Activated gamma-delta T cell (primary cell): ENCODE measurements around the gene APOL2.
"Not testable (repeated sequence)": the region's sequence is repeated elsewhere in the genome, so short reads cannot be mapped to it uniquely, and the experiment has no call there.

ENCODE experiments used
- DNase-seq: peaks from one replicate; lab custom pipeline; 2025; lab: John Stamatoyannopoulos, UW
- total RNA-seq, 2 donors: gene quantifications; one replicate each; lab custom pipeline; 2026; lab: John Stamatoyannopoulos, UW

APOL2 gene, protein sequence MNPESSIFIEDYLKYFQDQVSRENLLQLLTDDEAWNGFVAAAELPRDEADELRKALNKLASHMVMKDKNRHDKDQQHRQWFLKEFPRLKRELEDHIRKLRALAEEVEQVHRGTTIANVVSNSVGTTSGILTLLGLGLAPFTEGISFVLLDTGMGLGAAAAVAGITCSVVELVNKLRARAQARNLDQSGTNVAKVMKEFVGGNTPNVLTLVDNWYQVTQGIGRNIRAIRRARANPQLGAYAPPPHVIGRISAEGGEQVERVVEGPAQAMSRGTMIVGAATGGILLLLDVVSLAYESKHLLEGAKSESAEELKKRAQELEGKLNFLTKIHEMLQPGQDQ
- total RNA-seq: 90.2 to 104 reads per million in 2 donors

DNA sequence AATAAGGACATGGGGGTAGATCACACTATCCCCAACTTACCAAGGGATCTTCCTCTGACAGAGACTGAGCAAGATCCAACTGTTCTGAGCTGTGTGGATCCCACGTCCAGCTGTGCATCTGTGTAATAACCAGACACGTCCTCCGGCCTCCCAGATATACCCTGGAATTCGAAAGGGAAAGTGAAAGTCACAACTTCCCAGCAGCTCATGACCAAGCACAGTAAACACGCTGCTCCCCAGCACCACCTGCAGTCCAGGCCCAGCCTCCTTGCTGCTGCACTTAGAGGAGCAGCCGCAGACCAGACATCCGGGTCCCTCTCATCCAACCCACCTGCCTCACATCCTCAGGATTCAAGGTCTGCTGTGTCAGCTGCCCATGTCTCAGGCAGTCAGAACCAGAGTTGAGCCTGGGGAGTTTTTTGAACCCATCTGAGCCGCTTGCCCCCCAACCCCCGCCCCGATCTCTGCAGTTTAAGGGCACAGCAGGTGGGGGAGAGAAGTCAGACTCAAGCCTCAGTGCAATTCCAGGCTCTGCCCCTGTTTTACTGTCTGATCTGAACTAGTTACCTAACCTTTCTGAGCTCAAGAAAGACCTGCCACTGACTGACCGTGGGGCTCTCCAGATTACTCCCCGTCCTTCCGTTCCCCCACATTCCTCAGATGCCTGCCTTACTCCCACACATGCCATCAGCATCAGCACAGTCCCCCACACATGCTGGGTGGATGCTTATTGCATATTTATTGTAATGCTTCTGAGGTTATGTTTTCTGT is at the start of gene APOL2:
APOL2 (minus strand) TSS at position 127 of the 771 bp plus-strand sequence. CDS start 6,365 bp downstream, outside the sequence.
- DNase-seq: peak; percentile 40

DNA sequence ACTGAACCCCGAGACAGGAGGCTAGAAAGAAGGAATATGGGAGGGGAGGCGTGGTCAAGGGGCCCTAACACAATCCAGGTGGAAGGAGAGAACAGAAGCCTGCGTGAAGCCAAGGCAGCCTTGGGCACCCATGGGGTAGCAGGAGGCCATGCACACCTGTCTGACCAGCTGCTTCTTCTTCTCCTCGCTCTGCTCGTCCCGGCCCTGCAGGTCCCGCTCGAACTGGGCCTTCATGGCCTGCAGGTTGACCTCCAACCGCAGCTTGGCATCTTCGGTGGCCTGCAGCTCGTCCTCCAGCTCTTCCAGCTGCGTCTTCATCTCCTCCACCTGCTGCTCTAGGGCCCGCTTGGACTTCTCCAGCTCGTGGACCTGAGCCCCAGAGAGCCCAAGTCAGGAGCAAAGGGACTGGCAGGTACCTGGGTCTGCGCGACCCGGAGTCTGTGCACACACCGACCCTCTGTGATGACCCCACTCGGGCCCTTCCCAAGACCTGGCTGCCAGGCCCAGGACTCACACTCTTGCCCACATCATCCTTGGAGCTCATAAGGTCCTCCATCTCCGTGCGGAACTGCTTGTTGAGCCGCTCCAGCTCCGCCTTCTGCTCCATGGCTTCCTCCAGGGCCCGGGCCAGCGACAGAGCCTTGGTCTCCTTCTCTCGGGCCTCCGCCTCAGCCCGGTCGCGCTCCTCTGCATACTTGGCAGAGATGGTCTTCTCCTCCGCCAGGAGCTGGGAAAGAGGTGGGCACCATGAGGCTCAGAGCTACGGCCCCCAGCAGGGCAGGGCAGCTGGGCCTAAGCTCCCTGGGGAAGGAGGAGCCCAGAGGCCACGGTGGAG is 49.5 kb upstream of the APOL2 start:
- DNase-seq: no peak

DNA sequence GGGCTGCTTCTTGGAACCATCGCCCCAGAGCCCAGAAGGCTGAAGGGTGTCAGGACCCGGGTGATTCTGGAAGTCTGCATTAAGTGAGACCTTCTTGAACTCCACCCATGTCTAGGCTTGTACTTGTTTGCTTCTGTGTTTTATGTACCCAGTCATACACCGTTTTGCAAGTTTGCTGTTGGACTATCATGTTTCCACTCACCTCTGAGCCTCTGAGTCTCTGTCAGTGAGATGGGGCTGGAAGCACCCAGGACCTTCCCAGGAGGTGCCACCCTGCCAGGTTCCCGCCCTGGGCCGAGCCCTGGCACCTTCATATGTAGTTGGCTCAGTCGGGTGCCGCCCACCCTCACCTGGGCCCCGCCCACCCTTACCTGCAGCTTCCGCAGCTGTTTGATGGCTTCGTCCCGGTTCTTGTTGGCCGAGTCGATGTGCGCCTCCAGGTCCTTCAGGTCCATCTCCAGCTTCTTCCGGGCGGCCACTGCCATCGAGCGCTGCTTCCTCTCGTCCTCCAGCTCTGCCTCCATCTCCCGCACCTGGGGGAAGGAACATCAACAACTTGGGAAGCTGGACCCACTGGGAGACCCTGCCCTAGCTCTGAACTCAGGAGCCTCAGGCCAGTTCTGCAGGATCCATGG is 48.7 kb upstream of the APOL2 start:
- no peak for DNase-seq

DNA sequence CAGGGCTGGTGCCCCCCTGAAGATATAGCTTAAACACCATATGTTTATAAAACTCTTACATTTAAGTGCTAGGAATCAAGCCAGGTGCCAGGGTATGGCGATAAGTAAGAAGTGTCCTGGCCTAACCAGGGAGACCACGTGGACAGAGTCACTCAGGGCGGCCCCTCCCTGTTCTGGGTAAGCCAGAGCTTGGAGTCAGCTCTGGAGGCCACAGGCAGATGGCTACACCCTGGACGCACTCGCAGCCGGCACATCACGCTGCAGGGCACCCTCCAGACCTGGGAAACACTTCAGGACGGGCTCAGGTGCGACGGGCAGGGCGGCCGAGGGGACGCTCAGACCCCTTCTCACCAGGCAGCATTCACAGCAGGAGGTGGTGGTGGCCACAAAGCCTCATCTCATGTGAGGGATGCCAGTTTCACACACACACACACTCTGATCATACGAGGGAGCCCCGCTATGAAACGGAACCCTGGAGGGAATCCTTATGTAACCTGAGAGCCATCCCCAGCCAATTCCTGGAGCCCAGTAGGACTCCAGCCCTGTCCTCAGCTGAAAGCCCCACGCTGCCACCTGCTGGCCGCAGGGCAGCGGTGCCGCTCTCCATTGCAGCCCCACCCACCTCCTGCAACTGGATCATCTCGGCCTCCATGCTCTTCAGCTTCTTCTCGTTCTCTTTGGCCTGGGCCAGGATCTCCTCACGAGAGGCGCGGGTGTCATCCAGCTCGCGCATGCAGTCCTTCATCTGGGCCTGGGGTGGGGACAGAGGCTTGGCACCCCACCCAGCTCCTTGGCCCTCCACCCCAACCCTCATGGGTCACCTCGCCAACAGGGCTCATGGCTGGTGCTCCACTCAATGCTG is 47.0 kb upstream of the APOL2 start:
- no peak for DNase-seq

DNA sequence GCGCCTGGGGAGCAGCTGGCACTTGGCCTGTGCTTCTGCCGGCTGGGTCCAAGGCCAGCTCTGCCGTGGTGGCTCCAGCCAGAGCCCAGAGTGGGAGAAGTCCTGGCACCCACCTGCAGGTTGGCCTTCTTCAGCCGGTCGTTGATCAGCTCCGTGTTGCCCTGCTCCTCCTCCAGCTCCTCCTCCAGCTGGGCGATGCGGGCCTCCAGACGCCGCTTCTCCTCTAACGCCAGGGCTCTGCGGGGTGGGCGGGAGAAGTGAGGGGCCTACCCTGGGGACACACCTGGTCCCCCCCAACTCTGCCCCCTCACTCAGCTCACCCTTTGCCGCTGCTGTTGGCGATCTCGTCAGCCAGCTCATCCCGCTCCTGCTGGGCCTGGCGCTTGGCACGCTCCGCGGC is 46.2 kb upstream of the APOL2 start:
- no peak for DNase-seq

DNA sequence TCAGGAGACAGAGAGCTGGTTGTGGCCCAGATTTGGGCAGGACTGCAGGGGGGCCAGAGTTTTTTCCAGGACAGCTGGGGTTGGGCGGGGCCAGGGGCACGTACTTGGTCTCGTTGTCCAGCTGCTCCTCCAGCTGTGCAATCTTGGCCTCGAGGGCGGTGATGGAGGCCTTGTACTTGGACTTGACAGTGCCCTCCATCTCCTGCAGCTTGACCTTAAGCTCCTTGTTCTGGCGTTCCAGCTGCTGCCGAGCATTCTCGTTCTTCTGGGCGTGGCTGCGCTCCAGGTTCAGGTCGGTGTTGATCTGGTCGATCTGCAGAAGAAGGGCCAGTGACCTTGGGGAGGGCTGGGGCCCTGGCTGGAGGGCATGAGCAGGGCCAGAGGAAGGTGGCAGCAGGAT is 45.7 kb upstream of the APOL2 start:
- DNase-seq: no peak

DNA sequence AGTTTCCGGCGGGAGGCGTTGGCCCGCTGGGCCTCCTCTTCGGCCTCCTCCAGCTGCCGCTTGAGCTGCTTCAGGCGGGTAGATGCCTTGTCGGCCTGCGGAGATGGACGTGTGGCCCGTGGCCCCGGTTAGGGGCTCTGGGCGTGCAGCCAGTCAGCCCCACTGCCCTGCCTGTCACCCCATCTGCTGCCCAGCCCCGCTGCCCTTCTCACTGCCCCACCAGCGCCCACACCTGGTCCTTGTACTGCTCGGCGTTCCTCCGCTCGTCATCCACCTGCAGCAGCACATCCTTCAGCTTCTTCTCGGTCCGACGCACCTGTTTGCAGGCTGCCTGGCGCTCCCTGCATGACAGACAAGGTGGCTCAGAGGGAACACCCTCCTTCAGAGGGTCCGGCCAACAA is 44.8 kb upstream of the APOL2 start:
- no peak for DNase-seq

DNA sequence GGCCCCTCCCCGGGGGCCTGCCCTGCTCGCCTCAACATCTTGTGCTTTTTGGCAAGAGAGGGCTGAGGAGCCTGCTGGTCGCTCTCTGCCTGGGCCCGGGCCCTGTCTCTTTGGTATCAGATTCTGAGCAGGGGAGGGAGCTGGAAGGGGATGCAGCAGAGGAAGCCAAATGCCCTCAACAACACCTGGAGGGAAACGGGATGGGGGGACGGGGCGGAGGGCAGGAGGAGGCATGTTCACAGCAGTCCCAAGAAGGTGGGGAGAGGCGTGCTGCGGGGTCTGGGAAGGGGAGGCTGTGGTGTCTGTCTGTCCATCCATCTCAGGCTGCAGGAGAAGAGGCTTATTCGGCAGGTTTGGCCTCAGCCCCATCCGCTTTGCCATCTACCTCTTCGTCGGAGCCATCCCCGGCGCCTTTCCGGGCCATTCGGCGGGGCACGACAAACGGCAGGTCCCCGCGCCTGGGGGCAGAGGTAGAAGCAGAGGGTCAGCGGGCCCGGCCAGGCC is 43.1 kb upstream of the APOL2 start:
- DNase-seq: no peak

DNA sequence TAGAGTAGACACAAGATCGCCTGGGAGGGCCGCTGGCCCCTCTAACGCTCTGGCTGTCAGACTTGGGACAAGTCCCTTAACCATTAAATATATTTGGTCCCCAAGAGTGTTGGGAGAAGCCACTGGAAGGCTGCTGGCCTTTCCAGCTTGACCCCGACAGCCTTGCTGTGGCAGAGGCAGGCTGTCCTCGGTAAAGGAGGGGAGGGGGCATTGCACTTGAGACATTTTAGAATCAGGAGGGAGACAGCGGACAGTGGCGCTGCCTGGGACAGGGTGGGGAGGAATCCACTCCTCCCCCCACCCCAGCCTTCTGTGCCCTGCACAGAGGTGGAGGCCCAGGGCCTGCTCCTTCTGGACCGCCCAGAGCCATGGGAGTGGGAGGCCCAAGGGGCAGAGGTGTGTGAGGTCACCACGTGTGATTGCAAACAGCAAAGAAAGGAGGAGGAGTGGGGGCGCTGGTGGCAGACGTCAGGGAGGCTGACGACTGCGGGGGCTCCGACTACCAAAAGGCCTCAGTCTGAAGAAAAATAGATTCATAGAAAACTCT is 42.5 kb upstream of the APOL2 start:
- no peak for DNase-seq

DNA sequence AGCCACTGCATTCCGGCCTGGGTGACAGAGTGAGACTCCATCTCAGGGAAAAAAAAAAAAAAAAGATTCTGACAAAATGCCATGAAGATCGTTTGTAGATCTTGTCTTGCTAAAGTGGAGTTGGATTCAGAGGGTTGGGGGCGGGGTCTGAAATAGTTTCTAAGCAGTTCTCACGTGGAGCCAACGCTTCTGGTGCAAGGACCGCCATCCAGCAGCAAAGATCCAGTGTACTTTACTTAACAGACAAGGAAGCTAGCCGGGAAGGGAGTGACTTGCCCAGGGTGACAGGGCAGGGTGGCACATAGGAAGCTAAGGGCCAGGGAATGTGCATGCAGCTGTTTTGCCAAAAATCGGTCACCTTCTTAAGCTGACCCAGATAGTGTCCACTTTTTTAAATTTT is 41.1 kb upstream of the APOL2 start:
- no peak for DNase-seq

DNA sequence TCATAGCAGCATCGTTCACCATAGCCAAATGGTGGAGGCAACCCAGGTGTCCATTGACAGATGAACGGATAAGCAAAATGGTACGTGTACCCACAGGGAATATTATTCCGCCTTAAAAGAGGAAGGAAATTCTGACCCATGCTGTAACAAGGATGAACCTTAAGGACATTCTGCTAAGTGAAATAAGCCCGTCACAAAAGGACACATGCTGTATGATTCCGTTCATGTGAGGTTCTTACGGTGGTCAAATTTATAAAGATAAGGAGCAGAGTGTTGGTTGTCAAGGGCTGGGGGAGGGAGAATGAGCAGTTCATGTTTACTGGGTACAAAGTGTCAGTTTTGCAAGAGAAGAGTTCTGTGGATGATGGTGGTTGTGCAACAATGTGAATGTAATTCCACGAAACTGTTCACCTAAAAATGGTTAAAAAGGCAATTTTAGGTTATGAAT is 39.9 kb upstream of the APOL2 start:
- DNase-seq: no peak

DNA sequence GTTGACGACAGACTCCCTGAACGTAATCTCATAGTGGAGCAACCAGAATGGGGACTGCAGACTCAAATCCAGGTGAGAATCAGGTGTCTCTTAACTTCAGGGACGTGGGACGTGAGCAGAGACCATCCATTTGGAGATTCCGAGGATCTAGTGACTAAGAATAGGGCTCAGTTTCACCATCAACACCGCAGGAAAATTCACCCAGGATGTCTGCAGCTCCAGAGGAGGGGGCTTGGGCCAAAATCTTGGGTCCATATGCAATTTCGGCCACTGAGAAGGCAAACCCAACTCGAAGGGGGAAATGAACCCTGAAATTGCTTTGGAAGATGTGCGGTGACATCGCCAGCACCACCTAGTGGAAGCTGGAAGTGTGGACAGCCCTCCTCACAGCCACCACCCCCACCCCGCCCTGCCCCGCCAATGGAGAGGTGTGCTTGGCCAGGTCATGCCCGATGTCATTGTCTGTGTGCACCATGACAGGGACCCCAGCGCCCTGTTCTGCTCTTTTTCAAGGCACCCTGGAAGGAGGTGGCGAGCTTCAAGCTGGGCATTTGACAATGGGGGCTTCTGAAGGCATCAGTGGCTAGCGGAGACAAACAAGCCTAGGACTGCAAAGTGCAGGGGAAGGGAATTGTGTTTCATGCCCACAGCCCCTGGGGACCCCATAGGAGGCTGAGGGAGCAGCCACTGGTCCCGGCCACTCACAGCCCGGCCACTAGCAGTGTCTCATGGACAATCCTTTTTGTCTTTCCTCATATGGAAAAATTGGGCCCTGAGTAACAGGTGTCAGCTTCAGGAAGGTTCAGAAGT is 38.4 kb upstream of the APOL2 start:
- no peak for DNase-seq

DNA sequence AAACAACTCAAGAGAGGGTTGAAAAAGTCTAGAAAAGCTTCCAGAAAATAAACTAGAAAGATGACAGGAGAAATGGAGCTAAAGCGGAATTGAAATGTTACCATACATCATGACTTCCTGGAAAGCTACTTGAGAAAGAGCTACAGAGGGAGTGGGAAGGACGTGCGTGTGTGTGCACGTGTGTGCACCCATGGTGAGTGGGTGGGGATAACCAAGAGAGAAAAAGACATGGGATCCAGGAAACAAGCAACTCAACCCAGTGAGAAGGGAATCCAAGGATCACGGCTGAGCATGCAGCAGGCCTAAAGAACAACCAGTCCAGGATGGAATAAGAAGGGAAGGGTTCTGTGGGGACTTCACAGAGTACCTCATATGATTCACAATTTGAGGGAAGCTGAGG is 35.2 kb upstream of the APOL2 start:
- no peak for DNase-seq

DNA sequence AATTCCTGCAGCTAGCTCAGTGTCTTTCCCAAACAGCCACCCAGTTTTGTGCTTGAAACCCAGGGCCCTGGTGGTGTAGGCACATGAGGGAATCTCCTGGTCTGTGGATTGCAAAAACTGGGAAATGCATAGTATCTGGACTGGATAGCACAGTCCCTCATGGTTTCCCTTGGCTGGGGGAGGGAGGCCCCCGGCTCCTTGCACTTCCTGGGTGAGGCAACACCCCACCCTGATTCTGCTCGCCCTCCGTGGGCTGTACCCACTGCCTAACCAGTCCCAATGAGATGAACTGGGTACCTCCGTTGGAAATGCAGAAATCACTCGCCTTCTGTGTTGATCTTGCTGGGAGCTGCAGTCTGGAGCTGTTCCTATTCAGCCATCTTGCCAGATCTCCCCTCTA is 32.6 kb upstream of the APOL2 start:
- not testable (repeated sequence) for DNase-seq

DNA sequence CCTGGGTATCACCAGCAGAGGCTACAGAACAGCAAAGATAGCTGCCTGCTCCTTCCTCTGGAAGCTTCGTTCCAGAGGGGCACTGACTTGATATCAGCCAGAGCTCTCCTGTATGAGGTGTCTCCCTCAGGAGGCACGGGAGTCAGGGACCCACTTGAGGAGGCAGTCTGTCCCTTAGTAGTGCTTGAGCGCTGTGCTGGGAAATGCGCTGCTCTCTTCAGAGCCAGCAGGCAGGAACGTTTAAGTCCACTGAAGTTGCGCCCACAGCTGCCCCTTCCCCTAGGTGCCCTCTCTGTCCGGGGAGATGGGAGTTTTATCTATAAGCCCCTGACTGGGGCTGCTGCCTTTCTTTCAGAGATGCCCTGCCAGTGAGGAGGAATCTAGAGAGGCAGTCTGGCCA is 31.9 kb upstream of the APOL2 start:
- not testable (repeated sequence) for DNase-seq

DNA sequence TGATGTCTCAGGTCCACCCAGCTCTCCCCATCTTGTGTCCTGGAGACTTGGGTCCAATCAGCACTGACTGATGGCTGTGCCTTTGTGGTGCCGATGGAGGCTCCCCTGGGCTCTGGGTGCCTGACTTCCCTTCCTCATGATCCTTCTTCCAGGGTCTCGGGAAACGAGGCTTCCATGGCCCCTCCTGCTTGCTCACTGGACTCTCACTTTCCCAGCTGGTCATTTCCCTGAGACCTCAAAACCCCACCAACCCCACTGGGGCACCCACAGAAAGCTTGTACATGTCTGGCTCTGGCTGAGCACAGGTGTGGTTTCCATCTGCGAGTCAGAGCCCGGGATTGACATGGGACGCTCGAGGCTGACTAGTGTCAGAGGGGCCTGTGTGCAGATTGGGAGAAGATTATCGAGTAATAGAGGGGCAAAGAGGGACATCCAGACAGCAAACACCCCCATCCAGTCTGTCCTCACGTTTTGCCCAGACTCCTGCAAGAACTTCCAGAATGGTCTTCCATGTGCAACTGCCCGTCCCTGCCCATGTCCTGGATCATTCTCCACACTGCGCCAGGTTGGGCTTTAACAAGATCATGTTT is 28.7 kb upstream of the APOL2 start:
- DNase-seq: no peak

DNA sequence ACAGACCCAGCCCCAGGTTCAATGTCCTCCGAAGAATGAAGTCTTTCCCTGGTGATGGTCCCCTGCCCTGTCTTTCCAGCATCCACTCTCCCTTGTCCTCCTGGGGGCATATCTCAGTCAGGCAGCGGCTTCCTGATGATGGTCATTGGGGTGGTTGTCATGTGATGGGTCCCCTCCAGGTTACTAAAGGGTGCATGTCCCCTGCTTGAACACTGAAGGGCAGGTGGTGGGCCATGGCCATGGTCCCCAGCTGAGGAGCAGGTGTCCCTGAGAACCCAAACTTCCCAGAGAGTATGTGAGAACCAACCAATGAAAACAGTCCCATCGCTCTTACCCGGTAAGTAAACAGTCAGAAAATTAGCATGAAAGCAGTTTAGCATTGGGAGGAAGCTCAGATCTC is 27.7 kb upstream of the APOL2 start:
- DNase-seq: no peak

DNA sequence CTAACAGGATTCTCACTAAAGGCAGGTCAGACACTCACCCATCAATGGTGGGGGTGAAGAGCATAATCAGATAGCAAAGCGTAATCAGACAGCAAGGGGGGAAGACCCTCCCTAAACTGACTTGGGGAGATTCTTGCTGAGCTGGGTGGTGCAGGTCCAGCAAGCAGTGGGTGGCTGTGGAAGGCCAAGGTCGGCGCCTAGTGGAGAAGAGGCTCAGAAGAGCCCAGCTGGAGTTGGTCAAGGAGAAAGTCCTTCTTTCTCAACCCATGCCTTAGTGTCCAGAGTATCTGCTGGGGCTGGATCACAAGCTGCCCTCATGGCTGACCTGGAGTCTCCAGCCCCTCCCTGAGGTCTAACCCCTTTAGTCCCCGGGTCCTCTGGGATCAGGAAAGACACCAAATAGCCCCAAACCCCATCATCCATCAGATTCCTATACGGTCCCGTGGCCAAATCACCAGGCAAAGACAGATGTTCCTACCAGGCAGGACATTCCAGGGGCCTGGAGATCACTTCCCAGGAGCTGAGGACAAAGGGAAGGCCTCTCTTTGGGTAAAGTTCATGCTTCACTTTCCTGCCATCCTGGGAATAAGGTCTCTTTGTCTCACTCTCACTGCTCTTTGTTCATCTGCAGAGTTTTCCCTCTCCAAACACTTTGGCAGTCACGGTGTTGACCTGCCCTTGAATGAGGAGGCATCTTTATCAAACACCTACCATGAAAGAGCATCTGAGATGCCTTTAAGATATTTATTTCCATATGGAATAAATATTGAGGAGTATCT is 24.7 kb upstream of the APOL2 start:
- not testable (repeated sequence) for DNase-seq
